GM21360 (cell line): ENCODE measurements around the gene VPS13C.
"Not testable (repeated sequence)": the region's sequence is repeated elsewhere in the genome, so short reads cannot be mapped to it uniquely, and the experiment has no call there.

ENCODE experiments used
- ATAC-seq: cut with Tn5 transposase; IDR thresholded peaks from one replicate; pipeline ENCODE4 v1.9.1; 2021; ENCODE audit warnings: mild to moderate bottlenecking, moderate library complexity; ENCODE audit not compliant: unreplicated experiment

Gene VPS13C

DNA sequence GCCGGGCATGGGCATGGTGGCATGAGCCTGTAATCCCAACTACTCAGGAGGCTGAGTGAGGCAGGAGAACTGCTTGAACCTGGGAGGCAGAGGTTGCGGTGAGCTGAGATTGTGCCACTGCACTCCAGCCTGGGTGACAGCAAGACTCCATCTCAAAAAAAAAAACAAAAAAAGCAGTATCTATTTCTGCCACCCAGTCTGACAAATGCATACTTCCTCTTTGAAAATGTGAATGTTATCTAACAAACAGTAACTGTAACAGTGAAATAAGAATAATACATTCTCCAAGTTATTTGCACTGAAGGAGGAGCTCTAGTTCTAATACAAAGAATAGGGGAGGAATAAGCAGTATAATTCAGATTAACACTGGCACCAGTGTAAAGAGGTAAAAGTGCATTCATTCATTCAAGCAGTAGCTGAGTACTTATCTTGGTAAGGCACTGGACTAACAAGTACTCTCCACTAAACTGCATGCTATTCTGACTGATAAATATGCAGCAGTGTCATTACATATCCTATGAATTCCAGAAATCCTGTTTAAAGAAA is 12.9 kb downstream of the VPS13C start:
- no peak for ATAC-seq

DNA sequence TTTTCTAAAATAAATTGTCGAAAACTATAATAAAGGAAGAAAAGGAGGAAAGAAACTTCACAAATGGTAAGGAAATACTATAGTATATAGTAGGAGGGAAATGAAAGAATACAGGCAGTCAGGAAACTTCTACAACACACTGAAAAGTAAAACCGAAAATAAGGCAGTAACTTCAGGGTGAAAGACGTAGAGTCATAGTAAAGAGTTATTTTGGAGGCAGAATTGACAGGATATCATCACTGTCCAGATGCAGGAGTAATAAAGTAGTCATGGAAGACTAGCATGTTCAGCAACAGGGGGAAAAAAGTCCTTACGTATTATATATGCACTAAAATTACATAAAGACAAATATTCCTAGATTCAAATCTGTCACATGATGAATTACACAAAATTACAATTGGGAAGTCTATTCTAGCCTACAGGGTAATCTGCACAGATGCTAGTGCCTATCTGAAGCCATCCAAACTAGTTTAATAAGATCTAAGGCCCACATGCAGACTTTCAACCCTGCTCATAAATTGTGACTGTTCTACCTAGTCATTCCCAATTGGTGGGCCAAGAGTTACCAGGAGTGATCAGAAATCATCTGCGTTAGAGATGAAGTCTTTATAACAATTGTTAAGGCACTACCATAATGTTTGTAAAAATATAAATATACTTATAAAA is 14.0 kb downstream of the VPS13C start:
- peak; percentile 73 for ATAC-seq

DNA sequence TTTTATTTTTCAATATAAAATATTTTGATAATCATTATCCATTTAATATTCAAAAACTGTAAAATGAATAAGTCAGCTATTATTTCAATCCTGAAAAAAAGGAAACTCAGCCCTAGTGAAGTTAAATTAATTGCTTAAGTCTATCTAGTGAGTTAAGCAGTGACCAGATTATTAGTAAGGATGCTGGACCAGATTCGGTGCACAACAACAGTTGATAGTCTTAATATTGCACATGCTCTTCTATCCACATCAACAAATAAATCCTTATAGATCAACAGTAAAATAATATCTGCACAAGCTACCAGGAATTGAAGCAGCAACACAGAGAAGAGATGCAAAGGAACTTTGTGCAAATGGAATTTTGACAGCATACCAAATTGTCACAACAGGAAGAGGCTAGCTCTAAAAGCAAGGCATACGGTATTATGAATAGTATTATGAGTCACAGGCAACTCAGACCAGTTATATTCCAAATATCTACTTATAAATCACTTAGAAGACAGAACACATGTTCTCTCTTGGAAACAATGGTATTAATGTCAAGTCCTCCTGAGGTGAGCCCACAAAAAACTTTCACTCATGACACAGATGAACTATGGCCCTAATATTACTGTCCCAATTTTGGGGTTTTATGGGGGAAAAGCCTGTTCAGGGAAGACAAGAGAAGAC is 24.9 kb downstream of the VPS13C start:
- ATAC-seq: no peak

DNA sequence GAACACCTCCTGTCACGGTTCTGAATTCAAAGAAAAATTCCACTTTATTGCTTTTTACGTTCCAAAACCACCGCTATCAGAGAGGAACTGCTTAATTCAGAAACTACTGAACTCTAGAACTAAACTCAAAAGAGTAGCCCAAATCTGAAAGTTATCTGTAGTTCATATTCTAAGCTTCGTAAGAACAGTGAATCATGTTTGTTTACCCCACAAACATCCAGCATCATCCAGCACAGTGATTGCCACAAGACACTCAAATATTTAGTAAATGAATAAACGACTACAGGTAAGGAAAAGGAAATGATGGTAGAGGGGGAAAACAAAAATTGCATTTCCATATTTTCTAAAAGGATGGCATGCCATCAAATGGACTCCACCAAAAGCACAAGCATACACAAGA is 32.3 kb downstream of the VPS13C start:
- no peak for ATAC-seq

DNA sequence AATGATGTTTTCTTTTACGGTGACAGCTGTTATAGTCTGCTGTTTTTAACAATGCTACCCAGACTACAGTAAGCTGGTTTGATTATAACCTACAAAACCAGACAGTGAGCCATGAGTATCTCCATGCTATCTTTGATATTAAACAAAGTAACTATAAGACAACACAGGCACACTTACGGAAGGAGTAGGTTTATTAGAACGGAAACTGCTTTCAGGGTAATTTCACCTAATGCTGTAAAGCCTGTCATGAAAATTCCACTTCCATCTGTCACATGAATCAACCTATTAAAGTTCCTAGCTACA is 33.0 kb downstream of the VPS13C start:
- no peak for ATAC-seq

DNA sequence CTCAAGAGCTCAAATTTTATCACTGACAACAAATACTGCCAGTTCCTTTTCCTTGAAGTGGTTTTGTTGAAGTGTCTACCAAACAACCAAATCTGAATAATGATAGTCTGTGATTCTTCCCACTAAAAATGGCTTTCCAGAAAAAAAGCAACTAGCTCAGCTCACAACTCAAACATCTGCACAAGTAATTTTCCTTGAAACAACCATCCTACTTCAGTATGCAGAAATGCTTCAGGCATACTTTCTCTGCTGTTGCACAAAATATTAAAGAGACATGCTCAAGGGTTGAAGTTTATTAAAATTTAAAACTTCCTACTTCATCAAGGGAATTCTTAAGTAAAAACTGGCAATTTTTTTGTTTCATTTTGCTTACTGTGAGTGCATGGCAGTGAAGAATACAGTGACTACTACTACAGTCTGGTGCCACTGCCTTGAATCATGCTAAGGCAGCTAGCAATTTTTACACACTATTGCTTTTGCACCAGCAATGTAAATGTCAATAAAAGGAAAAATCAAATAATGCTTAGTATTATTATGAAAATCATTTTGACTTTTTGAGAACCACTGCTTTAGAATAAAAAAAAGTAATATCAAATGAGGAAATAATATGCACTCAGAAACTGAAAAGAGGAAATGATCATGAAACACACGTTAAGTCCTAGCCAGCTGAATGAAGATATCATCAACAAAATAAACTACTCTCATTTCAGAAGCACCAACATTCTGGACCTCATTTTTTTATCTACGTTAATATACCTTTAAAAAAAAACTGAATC is 33.6 kb downstream of the VPS13C start:
- no peak for ATAC-seq

DNA sequence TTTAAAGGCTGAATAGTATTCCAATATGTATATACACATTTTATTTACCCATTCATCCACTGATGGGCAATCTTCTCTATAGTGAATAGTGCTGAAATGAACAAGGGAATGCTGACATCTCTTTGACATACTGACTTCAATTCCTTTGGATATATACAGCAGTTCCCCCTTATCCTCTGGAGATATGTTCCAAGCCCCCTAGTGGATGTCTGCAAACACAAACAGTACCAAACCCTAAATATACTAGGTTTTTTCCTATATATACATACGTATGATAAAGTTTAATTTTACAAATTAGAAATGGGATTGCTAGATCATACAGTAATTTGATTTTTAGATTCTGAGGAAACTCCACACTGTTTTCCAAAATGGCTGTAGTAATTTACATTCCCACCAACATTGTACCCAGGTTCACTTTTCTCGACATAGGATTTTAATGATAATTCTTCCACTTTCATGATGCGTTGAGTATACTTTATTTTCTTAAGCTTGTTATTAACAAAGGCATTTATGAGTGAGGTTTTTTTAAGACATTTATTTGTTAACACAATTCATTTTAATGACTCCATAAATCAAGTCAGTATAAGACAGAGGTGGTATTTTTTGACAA is 38.2 kb downstream of the VPS13C start:
- no peak for ATAC-seq

DNA sequence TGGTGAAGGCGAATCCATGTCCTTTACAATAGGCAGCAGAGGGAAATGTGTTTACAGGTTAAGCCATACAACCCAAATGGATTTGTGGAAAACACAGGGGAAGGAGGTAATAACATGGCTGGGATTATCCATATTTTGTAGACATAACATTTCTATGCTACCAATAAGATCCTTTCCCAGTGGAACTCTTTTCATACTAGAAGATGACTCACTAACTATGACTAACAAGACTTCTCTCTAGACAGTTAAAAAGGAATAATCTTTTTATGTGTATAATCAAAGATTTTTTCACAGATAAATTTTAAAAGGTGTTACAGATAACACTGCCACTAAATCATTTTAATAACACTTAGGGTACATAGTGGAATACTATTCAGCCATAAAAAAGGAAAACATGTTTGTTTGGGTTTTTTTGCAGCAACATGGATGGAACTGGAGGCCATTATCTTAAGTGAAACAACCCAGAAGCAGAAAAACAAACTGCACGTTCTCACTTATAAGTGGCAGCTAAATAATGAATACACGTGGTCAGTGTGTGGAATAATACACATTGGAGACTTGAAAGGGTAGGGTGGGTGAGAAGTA is 39.6 kb downstream of the VPS13C start:
- no peak for ATAC-seq

DNA sequence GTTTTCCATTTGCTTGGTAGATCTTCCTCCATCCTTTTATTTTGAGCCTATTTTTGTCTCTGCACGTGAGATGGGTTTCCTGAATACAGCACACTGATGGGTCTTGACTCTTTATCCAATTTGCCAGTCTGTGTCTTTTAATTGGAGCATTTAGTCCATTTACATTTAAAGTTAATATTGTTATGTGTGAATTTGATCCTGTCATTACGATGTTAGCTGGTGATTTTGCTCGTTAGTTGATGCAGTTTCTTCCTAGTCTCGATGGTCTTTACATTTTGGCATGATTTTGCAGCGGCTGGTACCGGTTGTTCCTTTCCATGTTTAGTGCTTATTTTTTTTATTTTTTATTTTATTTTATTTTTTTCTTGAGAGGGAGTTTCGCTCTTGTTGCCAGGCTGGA is 54.9 kb downstream of the VPS13C start:
- not testable (repeated sequence) for ATAC-seq

DNA sequence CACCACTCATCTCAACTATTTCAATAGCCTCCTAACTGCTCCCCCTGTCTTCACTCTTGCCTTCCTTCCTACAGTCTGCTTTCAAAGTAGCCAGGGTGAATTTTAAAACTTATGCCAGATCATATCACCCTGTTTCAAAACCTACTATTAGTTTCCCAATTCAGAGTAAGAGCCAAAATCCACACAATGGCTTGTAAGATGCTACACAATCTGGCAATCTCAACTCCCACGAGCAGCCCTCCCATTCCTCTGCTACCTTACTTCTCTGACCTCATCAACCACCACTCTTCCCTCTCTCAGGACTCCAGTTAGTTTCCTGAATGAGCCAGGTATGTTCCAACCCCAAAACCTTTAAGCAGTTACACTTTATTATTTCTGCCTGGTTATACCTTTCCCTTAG is 62.5 kb downstream of the VPS13C start:
- ATAC-seq: no peak

DNA sequence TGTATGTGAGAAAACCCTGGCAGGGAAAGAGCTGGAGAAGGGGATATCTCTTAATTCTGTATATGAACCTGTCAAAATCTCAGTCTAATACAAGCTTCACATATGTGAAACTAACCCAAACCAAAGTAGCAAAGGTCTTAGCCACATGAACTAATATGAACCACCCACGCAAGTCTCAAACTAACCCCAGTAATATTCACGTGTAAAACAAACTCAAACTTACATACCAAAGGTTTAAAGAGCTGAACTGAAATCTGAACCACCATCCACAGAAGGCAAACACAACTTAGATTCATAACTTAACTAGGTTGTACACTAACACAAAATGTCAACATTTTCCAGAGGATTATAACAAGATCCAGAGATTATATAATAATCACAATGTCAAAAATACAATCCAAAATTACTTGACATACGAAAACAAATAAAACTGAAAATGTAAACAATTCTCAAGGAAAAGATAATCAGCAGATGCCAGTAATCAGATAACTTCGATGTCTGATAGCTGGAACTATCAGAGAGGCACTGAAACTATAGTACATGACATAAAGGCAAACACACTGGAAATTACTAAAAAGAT is 64.1 kb downstream of the VPS13C start:
- no peak for ATAC-seq

DNA sequence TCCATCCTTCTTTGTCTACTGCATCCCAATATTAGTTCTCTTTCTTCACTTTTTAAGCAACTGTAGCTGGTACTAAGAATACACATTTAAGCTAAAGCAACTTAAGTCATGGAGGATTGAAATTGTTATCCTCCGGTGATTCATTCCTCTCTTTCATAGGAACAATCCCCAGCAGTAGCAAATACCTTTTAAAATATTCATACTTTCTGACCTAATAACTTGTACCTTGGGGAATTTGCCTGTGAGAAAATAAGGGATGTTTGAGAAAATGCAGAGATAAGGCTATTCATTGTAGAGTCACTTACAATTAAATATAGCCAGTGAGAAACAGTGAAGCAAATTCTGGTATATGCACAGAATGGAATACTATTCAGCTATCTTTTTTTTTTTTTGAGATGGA is 66.0 kb downstream of the VPS13C start:
- ATAC-seq: no peak

DNA sequence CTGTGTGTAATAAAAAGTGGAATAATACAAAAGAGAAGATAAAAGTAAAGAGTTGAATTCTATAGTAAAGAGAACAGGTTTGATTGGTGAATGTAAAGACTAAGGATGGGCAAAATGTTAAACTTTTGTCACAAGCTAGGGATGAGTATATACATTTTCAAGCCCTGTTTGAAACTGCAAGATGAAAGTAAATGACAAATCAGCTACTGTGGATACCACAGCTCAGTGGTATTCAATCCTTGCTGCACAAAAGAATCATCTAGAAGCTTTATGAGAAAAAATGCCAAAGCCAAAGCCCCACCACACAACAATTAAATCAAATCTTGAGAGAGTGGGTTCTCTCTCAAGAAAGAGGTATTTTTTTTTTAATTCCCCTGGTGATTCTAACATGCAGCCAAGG is 67.7 kb downstream of the VPS13C start:
- ATAC-seq: no peak

DNA sequence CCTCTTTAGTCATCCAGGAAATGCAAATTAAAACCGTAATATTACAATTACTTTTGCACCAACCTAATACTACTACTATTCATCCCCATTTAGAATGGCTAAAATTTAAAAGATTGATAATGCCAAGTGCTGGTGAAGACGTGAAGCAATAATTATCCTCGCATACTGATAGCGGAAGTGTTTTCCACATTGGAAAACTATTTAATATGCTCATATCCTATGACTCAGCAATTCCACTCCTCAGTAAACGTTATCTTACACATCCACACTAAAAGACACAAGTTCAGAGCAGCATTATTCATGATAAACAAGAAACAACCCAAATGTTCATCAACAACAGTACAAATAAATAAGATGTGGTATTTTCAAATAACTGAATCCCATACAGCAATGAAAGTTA is 70.6 kb downstream of the VPS13C start:
- no peak for ATAC-seq

DNA sequence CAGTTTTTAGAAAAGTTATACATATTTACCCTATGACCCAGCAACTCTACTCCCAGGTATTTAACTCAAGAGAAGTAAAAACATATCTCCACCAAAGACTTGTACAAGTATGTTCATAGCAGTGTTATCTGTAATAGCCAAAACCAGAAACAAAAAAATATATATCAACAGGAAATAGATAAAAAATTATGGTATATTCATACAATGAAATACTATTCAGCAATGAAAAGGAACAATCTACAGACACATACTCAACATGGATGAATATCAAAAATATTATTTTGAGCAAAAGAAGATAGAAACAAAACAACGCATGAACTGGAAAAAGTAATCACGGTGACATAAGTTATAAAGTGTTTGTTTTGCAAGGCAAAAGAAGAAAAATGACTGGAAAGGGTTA is 72.4 kb downstream of the VPS13C start:
- no peak for ATAC-seq

DNA sequence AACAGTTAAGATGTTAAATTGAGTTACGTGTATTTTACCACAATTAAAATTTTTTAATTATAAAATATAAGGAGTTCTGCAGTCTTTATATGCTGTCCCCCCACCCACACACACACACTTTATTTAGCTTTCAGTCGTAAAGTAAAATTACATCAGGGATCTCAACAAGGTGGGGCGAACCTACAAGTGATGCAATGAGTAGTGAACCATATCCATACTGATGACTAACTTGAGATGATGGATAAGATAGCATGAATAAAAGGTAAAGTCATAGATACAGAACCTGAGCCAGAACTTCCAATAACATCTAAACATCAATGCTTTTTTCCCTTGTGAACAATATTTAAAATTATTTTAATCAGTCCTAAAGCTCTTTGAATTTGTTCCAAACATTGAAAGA is 77.2 kb downstream of the VPS13C start:
- ATAC-seq: no peak

DNA sequence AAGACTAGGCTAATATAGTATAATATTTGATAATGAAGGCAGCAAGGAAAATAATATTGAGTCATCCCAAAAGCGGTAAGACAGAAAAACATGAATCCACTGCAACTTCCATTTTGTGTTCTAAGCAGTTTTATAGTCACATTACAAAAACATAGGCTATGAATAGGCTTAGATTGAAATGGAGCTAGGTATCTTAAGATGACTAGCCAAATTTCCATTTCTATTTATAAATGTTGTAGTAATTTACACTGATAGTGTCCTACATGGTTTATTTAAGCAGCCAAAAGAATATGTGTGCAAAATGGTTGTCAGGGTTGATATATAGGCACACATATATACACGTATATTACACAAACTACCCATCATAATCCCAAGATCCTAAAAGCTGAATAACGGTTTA is 82.0 kb downstream of the VPS13C start:
- no peak for ATAC-seq

DNA sequence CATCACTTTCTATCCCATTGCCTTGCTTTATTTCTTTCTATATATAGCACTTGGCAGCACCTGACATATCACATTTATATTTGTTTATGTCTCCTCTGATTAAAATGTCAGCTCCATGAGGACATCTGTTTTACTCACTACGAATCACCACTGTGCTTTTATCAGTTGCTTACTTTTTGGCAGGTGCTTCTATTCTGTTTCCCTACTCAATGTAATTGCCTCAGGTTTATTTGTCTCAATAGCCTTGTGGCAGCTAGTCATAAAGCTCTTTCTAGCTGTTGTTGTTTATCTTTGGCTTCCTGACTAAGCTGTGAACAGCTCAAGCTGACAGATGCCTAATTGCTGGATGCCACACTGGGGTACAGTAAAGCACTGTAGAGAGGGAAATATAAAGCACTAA is 85.5 kb downstream of the VPS13C start:
- ATAC-seq: no peak

DNA sequence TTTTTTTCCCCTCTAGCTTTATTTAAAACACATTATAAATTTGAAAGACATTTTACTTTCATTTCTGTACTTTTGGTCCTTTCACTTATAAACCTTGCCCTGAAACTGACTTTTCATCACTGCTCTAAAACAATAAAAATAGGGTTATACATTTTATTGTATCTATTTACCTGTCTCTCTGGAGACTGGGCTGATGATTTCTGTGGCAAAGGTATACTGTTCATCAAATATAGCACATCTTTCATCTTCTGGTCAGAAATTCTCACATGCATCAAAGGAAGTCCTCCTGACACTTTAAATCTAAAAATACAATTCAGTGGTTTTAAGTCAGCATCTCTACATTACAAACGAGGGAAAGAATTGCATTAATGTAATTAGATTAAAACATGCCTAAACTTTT is 86.1 kb downstream of the VPS13C start:
- no peak for ATAC-seq

DNA sequence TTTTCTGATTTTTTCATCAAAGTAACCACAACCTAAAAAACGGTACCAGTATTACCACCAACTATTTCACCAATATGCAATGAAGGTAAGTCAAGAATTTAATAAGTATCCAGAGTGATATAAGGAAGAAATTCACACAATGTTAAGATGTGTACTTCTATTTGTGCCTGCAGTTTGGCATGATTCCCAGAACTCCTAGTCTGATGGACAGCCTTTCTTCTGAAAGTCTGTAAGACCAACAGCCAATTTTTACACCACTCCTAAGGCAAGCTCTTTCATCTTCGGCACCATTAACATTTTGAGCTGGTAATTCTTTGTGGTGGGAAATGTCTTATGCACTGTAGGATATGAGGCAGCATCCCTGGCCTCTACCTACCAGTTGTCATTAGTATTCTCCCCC is 108.3 kb downstream of the VPS13C start:
- no peak for ATAC-seq

DNA sequence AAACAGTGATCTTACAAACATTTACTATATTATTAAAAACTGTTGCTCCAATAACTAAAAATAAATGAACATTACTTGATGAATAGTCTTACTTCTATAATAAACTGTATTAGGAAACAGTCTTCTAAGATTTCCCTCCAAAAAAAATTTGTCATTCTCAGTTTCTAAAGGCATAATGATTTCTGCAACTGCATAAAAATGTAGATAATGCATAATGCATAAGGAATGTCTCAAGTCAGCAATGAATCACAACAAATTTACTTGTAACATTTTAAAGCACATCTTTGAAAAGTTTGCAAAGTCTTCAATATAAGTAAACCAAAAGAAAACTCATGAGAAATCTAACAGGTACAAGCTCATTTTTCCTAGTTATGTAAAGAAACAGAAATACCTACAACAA is 113.5 kb downstream of the VPS13C start:
- ATAC-seq: no peak
